ENCODE measurements around the gene ANKS1A.

- no peak for TF ChIP-seq CTCF (IDR thresholded peaks at IDR 0.05; ENCODE audit: poor library complexity)
- TF ChIP-seq EZH2 (IDR thresholded peaks at IDR 0.05; ENCODE audit: borderline replicate concordance), result no peak
- TF ChIP-seq EZH2phosphoT487 (IDR thresholded peaks at IDR 0.05; ENCODE audit: low read depth, severe bottlenecking, unreplicated experiment), result no peak
Measured at GRCh38 chr6:34922177-34922663, 33.2 kb downstream of the ANKS1A start.

All from hepatocyte (in vitro differentiated cells).